Stomach (tissue), 4 donors: ENCODE data around the gene DHFR.

Experiments
- EP300 ChIP-seq: sonication (generic); formaldehyde crosslinking; IDR thresholded peaks from one replicate; pipeline ENCODE4 v1.6.1; 2017; ENCODE audit warnings: antibody characterized with exemption
- TF ChIP-seq, protein P1 (sequence below), 7 experiments: fragments of 450-650 bp in 4 of 7; fragments of 200-600 bp in 3 of 7; sonication (generic) in 3 of 7; IDR thresholded peaks; one replicate each; pipeline ENCODE4 v1.5.1; 2016 to 2019; ENCODE audit warnings: antibody characterized with exemption in 7 of 7, control low read depth in 2 of 7, mild to moderate bottlenecking in 1 of 7

- TF ChIP-seq, protein P1, sequence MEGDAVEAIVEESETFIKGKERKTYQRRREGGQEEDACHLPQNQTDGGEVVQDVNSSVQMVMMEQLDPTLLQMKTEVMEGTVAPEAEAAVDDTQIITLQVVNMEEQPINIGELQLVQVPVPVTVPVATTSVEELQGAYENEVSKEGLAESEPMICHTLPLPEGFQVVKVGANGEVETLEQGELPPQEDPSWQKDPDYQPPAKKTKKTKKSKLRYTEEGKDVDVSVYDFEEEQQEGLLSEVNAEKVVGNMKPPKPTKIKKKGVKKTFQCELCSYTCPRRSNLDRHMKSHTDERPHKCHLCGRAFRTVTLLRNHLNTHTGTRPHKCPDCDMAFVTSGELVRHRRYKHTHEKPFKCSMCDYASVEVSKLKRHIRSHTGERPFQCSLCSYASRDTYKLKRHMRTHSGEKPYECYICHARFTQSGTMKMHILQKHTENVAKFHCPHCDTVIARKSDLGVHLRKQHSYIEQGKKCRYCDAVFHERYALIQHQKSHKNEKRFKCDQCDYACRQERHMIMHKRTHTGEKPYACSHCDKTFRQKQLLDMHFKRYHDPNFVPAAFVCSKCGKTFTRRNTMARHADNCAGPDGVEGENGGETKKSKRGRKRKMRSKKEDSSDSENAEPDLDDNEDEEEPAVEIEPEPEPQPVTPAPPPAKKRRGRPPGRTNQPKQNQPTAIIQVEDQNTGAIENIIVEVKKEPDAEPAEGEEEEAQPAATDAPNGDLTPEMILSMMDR (IDR thresholded peaks at IDR 0.05): no peak
- TF ChIP-seq EP300: no peak
Measured at GRCh38 chr5:80607832-80608231, 47.0 kb downstream of the DHFR start.
